ENCODE data around the gene VSTM1.

Gene VSTM1

GRCh38 chr19:54009440-54009839, 54.3 kb downstream of the VSTM1 start:
- no peaks in the 10 kb centered on the region for H3K4me1 Mint-ChIP-seq (ENCODE audit: low read depth)
- peaks cover 40% of the 10 kb centered on the region for H3K27me3 Mint-ChIP-seq
- no peak for DNase-seq
- no peak overlapping the region for H3K27ac Mint-ChIP-seq
- H3K4me3 Mint-ChIP-seq, result no peak overlapping the region
- H3K36me3 Mint-ChIP-seq (ENCODE audit: low read depth), result no peaks in the 10 kb centered on the region
- H3K9me3 Mint-ChIP-seq, result no peaks in the 10 kb centered on the region

- Mint-ChIP-seq H3K27ac (no peak overlapping the region), H3K27me3 (peaks cover 39% of the 10 kb centered on the region), H3K36me3 (ENCODE audit: low read depth) (no peaks in the 10 kb centered on the region)
These were observed 61.0 kb downstream of the VSTM1 start for GRCh38 chr19:54002495-54003315.

GRCh38 chr19:54001496-54001895, 62.2 kb downstream of the VSTM1 start:
- no peak overlapping the region for H3K27ac Mint-ChIP-seq
- H3K27me3 Mint-ChIP-seq, result peaks cover 38% of the 10 kb centered on the region
- DNase-seq, result no peak
- H3K9me3 Mint-ChIP-seq, result no peaks in the 10 kb centered on the region
- H3K4me1 Mint-ChIP-seq (ENCODE audit: low read depth), result no peaks in the 10 kb centered on the region
- H3K4me3 Mint-ChIP-seq, result no peak overlapping the region
- no peaks in the 10 kb centered on the region for H3K36me3 Mint-ChIP-seq (ENCODE audit: low read depth)

More at GRCh38 chr19:54002495-54003315, 61.0 kb downstream of the VSTM1 start:
- no peak for DNase-seq
- Mint-ChIP-seq H3K4me3 (no peak overlapping the region), H3K4me1 (ENCODE audit: low read depth) (no peaks in the 10 kb centered on the region), H3K9me3 (no peaks in the 10 kb centered on the region)

GRCh38 chr19:53999694-54000093, 64.0 kb downstream of the VSTM1 start:
- Mint-ChIP-seq H3K4me1 (ENCODE audit: low read depth) (no peaks in the 10 kb centered on the region), H3K9me3 (no peaks in the 10 kb centered on the region), H3K27ac (no peak overlapping the region), H3K4me3 (no peak overlapping the region), H3K27me3 (peaks cover 56% of the 10 kb centered on the region), H3K36me3 (ENCODE audit: low read depth) (no peaks in the 10 kb centered on the region)
- no peak for DNase-seq

GRCh38 chr19:53998223-53998622, 65.5 kb downstream of the VSTM1 start:
- Mint-ChIP-seq H3K27me3 (peaks cover 67% of the 10 kb centered on the region), H3K36me3 (ENCODE audit: low read depth) (no peaks in the 10 kb centered on the region), H3K27ac (no peak overlapping the region), H3K4me3 (no peak overlapping the region), H3K9me3 (no peaks in the 10 kb centered on the region), H3K4me1 (ENCODE audit: low read depth) (no peaks in the 10 kb centered on the region)
- DNase-seq, result no peak

- H3K27ac Mint-ChIP-seq, result no peak overlapping the region
- no peaks in the 10 kb centered on the region for H3K36me3 Mint-ChIP-seq (ENCODE audit: low read depth)
- H3K9me3 Mint-ChIP-seq, result no peaks in the 10 kb centered on the region
- peaks cover 5% of the 10 kb centered on the region for H3K4me1 Mint-ChIP-seq (ENCODE audit: low read depth)
- DNase-seq, result no peak
- no peak overlapping the region for H3K4me3 Mint-ChIP-seq
- peaks cover 71% of the 10 kb centered on the region for H3K27me3 Mint-ChIP-seq
These were observed 68.9 kb downstream of the VSTM1 start for GRCh38 chr19:53994811-53995210.

GRCh38 chr19:53993448-53993847, 70.2 kb downstream of the VSTM1 start:
- DNase-seq, result no peak
- no peak overlapping the region for H3K4me3 Mint-ChIP-seq
- no peaks in the 10 kb centered on the region for H3K36me3 Mint-ChIP-seq (ENCODE audit: low read depth)
- H3K4me1 Mint-ChIP-seq (ENCODE audit: low read depth), result peaks cover 5% of the 10 kb centered on the region
- H3K9me3 Mint-ChIP-seq, result no peaks in the 10 kb centered on the region
- H3K27ac Mint-ChIP-seq, result no peak overlapping the region
- peaks cover 68% of the 10 kb centered on the region for H3K27me3 Mint-ChIP-seq

- DNase-seq, result no peak
- Mint-ChIP-seq H3K9me3 (no peaks in the 10 kb centered on the region), H3K27me3 (peaks cover 69% of the 10 kb centered on the region)
These were observed 70.9 kb downstream of the VSTM1 start for GRCh38 chr19:53992815-53993214.

GRCh38 chr19:53992211-53992610, 71.5 kb downstream of the VSTM1 start:
- Mint-ChIP-seq H3K9me3 (no peaks in the 10 kb centered on the region), H3K4me3 (no peak overlapping the region), H3K27me3 (peaks cover 64% of the 10 kb centered on the region), H3K27ac (no peak overlapping the region), H3K36me3 (ENCODE audit: low read depth) (no peaks in the 10 kb centered on the region), H3K4me1 (ENCODE audit: low read depth) (peaks cover 5% of the 10 kb centered on the region)
- no peak for DNase-seq

More at GRCh38 chr19:53992815-53993214, 70.9 kb downstream of the VSTM1 start:
- Mint-ChIP-seq H3K4me3 (no peak overlapping the region), H3K27ac (no peak overlapping the region), H3K4me1 (ENCODE audit: low read depth) (peaks cover 5% of the 10 kb centered on the region), H3K36me3 (ENCODE audit: low read depth) (no peaks in the 10 kb centered on the region)

- no peaks in the 10 kb centered on the region for H3K9me3 Mint-ChIP-seq
- H3K27ac Mint-ChIP-seq, result no peak within 1 kb of the TSS
- H3K4me3 Mint-ChIP-seq, result no peak within 1 kb of the TSS
- H3K36me3 Mint-ChIP-seq (ENCODE audit: low read depth), result no peaks in the 10 kb centered on the region
- H3K4me1 Mint-ChIP-seq (ENCODE audit: low read depth), result peaks cover 5% of the 10 kb centered on the region
- DNase-seq, result no peak
- H3K27me3 Mint-ChIP-seq, result peaks cover 62% of the 10 kb centered on the region
These were observed 72.2 kb downstream of the VSTM1 start, which contains the start of gene CACNG6 for GRCh38 chr19:53991224-53992113. Gene CACNG6, plus strand, starts transcription at chr19:53991637. Its CDS starts 1,241 bp downstream, at chr19:53992878.
